ENCODE measurements around the gene NEDD1.

DNA sequence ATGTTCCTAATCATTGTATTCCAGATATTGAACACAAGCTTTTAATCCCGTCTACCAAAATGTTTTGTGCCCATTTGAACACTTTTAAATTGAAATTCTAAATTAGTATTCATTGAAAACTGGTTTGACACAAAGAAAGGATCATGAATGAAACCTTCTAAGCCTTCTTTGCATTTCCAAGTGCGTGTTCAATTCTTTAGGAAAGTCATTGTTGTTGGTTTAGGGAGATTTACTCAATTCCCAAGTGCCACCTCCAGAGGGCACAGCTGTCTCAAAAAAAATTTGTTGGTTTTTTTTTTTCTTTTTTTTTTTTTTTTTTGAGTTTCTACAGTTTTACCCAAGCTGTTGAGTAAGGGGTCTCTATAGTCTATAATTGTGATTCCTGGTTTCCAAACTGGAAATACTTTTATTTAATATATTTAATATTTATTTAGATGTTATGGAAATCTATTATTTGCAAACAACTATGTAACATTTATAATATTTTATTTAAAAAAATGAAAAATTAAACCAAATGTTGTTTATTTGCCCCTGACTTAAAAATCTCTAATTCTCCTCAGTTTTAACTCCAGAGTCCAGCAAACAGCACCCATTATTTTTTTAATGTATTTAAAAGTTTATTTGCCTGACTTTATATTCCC is 79.9 kb downstream of the NEDD1 start:
- TF ChIP-seq, protein P1, sequence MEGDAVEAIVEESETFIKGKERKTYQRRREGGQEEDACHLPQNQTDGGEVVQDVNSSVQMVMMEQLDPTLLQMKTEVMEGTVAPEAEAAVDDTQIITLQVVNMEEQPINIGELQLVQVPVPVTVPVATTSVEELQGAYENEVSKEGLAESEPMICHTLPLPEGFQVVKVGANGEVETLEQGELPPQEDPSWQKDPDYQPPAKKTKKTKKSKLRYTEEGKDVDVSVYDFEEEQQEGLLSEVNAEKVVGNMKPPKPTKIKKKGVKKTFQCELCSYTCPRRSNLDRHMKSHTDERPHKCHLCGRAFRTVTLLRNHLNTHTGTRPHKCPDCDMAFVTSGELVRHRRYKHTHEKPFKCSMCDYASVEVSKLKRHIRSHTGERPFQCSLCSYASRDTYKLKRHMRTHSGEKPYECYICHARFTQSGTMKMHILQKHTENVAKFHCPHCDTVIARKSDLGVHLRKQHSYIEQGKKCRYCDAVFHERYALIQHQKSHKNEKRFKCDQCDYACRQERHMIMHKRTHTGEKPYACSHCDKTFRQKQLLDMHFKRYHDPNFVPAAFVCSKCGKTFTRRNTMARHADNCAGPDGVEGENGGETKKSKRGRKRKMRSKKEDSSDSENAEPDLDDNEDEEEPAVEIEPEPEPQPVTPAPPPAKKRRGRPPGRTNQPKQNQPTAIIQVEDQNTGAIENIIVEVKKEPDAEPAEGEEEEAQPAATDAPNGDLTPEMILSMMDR (IDR thresholded peaks at IDR 0.05): peak; percentile 68
- TF ChIP-seq PHF8 (IDR thresholded peaks at IDR 0.05; ENCODE audit: borderline replicate concordance, low read depth): no peak
- TF ChIP-seq MAFK (IDR thresholded peaks at IDR 0.05; ENCODE audit: partially characterized antibody): no peak
- no peak for TF ChIP-seq RCOR1 (IDR thresholded peaks at IDR 0.05; ENCODE audit: low read depth, low read length)
- TF ChIP-seq JUN (IDR thresholded peaks at IDR 0.05): no peak
- TF ChIP-seq, protein P2, sequence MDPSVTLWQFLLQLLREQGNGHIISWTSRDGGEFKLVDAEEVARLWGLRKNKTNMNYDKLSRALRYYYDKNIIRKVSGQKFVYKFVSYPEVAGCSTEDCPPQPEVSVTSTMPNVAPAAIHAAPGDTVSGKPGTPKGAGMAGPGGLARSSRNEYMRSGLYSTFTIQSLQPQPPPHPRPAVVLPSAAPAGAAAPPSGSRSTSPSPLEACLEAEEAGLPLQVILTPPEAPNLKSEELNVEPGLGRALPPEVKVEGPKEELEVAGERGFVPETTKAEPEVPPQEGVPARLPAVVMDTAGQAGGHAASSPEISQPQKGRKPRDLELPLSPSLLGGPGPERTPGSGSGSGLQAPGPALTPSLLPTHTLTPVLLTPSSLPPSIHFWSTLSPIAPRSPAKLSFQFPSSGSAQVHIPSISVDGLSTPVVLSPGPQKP (IDR thresholded peaks at IDR 0.05; ENCODE audit: low read depth, low read length): no peak
- TF ChIP-seq CEBPB (IDR thresholded peaks at IDR 0.05): no peak
